Panc1 (cell line): ENCODE results near the gene NFIB. TPM values are rescaled to one million over a fixed set of nuclear protein-coding genes. Genes with fewer than 3 reads are reported as not detected.

Experiments
- ATAC-seq: fragments of 200-7000 bp; cut with Tn5 transposase; 2 replicates; pipeline ENCODE4 v1.9.1; 2020; ENCODE audit warnings: mild to moderate bottlenecking, moderate library complexity
- BruUV-seq: library from RNA; stranded (reverse); fragments of 400-500 nt; replicated peaks from 2 replicates; lab custom pipeline; 2021; lab: Mats Ljungman, UMichigan
- CTCF ChIA-PET: fragments of 300-600 bp; sonication (Branson Sonifier 250); formaldehyde crosslinking; loops from one replicate; lab custom pipeline; 2022; ENCODE audit warnings: antibody characterized with exemption; lab: Charles Lee
- POLR2A ChIA-PET: fragments of 300-600 bp; sonication (Branson Sonifier 250); formaldehyde crosslinking; loops from one replicate; lab custom pipeline; 2022; ENCODE audit warnings: antibody characterized with exemption; lab: Charles Lee
- DNase-seq: peaks from one replicate; pipeline ENCODE4 v3.0.0-alpha.2; 2010; ENCODE audit warnings: low read depth, low spot score
- H3K27ac ChIP-seq: 2 replicates; pipeline ENCODE4 v1.5.1; 2011; ENCODE audit warnings: mild to moderate bottlenecking, low read length, inconsistent platforms
- H3K27me3 ChIP-seq: fragments of 200-500 bp; sonication (Bioruptor generic); 2 replicates; pipeline ENCODE4 v1.6.0; 2014; ENCODE audit warnings: low read length, inconsistent platforms; ENCODE audit not compliant: control insufficient read depth, insufficient read depth
- H3K36me3 ChIP-seq: fragments of 200-500 bp; sonication (Bioruptor generic); 2 replicates; pipeline ENCODE4 v1.5.1; 2014; ENCODE audit warnings: inconsistent platforms, mild to moderate bottlenecking, low read length, moderate library complexity; ENCODE audit not compliant: control insufficient read depth, insufficient read depth
- H3K4me1 ChIP-seq: 2 replicates; pipeline ENCODE4 v1.5.1; 2011; ENCODE audit warnings: inconsistent platforms, mild to moderate bottlenecking, low read length, moderate library complexity; ENCODE audit not compliant: control insufficient read depth, insufficient read depth
- H3K4me3 ChIP-seq, 2 experiments: 2 replicates each; pipeline ENCODE4 v1.5.1; 2011 to 2012; ENCODE audit warnings: low read depth in 2 of 2, low read length in 2 of 2, mild to moderate bottlenecking in 2 of 2, inconsistent platforms in 1 of 2, moderate library complexity in 1 of 2
- H3K9me3 ChIP-seq: fragments of 200-500 bp; sonication (Bioruptor generic); 2 replicates; pipeline ENCODE4 v1.5.1; 2014; ENCODE audit warnings: low read depth, mild to moderate bottlenecking, inconsistent platforms, low read length, moderate library complexity; ENCODE audit not compliant: control insufficient read depth, insufficient read depth
- CTCF ChIP-seq: fragments of 450-650 bp; IDR thresholded peaks from 2 replicates; pipeline ENCODE4 v1.5.1; 2017; ENCODE audit warnings: mild to moderate bottlenecking
- POLR2AphosphoS5 ChIP-seq: IDR thresholded peaks from 2 replicates; pipeline ENCODE4 v1.6.1; 2012; ENCODE audit warnings: mild to moderate bottlenecking, low read depth, low read length, moderate library complexity
- REST ChIP-seq, 2 experiments: IDR thresholded peaks; 2 replicates each; pipeline ENCODE4 v1.6.1; 2011 to 2012; ENCODE audit warnings: low read depth in 2 of 2, control low read depth in 1 of 2, low read length in 1 of 2, mild to moderate bottlenecking in 1 of 2, moderate library complexity in 1 of 2; ENCODE audit not compliant: insufficient read depth in 1 of 2
- SIN3A ChIP-seq: IDR thresholded peaks from 2 replicates; pipeline ENCODE4 v1.6.1; 2012; ENCODE audit warnings: low read depth, mild to moderate bottlenecking, low read length, moderate library complexity, borderline replicate concordance; ENCODE audit not compliant: insufficient read depth
- TCF7L2 ChIP-seq: IDR thresholded peaks from 2 replicates; pipeline ENCODE4 v1.6.1; 2011; ENCODE audit warnings: mild to moderate bottlenecking, low read depth, low read length, inconsistent platforms
- in situ Hi-C: cut with HindIII; loops from 2 replicates; pipeline ENCODE4 v1.10.0; 2016; ENCODE audit warnings: low sequenced_read_pairs, low pct_unique_long_range_greater_than_20kb
- intact Hi-C: fragments of 100-400 bp; cut with micrococcal nuclease; formaldehyde crosslinking; loops from one replicate; pipeline ENCODE4 v1.10.0; 2022; ENCODE audit not compliant: unreplicated experiment
- total RNA-seq: library from RNA; stranded (reverse); gene quantifications from one replicate; pipeline ENCODE4 v1.2.1, GENCODE V29; 2021; ENCODE audit not compliant: unreplicated experiment

The NFIB gene
- total RNA-seq, 1 experiment from 2014 or later = 26.7 TPM

- POLR2A ChIA-PET = no interaction called here
- in situ Hi-C loops (no loop called here), intact Hi-C loops (no loop called here)
- BruUV-seq = no TSS peak
- TF ChIP-seq REST (IDR thresholded peaks at IDR 0.05; ENCODE audit: insufficient read depth in 1 of 2, low read depth in 2 of 2, low read length in 1 of 2) (no peak), CTCF (no peak), POLR2AphosphoS5 (no peak), TCF7L2 (no peak), SIN3A (no peak)
- ATAC-seq (no peak), DNase-seq (no peak)
- H3K36me3 ChIP-seq = no peaks in the 10 kb centered on the region
- H3K4me1 ChIP-seq = peaks cover 5% of the 10 kb centered on the region; the same call in 1 of the 2 replicates
- 0 out of 2 replicates have a peak overlapping the region, but pooled peaks have one; percentile 29 for H3K27ac ChIP-seq
- no peak overlapping the region for H3K4me3 ChIP-seq
- H3K9me3 ChIP-seq = no peaks in the 10 kb centered on the region
- no peaks in the 10 kb centered on the region for H3K27me3 ChIP-seq
- CTCF ChIA-PET = no interaction called here
Observed at GRCh38 chr9:14179449-14179848, 134.5 kb downstream of the NFIB start.

GRCh38 chr9:14175778-14176177 is 138.2 kb downstream of the NFIB start:
- Histone ChIP-seq H3K27ac (no peak overlapping the region), H3K9me3 (no peaks in the 10 kb centered on the region), H3K36me3 (no peaks in the 10 kb centered on the region), H3K4me3 (no peak overlapping the region), H3K4me1 (peaks cover 5% of the 10 kb centered on the region; the same call in 1 of the 2 replicates), H3K27me3 (no peaks in the 10 kb centered on the region)
- ChIA-PET CTCF (no interaction called here), POLR2A (no interaction called here)
- intact Hi-C loops = no loop called here
- no TSS peak for BruUV-seq
- DNase-seq = no peak
- ATAC-seq = no peak
- in situ Hi-C loops = no loop called here
- TF ChIP-seq SIN3A (no peak), POLR2AphosphoS5 (no peak), REST (IDR thresholded peaks at IDR 0.05; ENCODE audit: insufficient read depth in 1 of 2, low read depth in 2 of 2, low read length in 1 of 2) (no peak), CTCF (no peak), TCF7L2 (no peak)
